Stimulated activated CD4-positive, alpha-beta T cell treated with anti-CD3 and anti-CD28 coated beads, Interleukin-1b, Interleukin-23, amount 100 ng/mL, for 4 hours (primary cell): ENCODE measurements around the gene SCGB1C1.
A peak's percentile ranks its signal among the peaks of the same experiment; 100 is the strongest.
"Not testable (repeated sequence)": the region's sequence is repeated elsewhere in the genome, so short reads cannot be mapped to it uniquely, and the experiment has no call there.

ENCODE experiments used
- DNase-seq, 2 donors: peaks; one replicate each; pipeline ENCODE4 v3.0.0-alpha.2; 2020; ENCODE audit warnings: low read depth in 2 of 2

Gene SCGB1C1

GRCh38 chr11:192674-193128 is at the start of gene SCGB1C1:
Gene SCGB1C1 (plus strand): TSS chr11:193078. CDS start chr11:193100, 22 bp downstream.
- not testable (repeated sequence) for DNase-seq

GRCh38 chr11:180242-180641 is 12.6 kb upstream of the SCGB1C1 start:
- DNase-seq = not testable (repeated sequence)

- not testable (repeated sequence) for DNase-seq
Measured at GRCh38 chr11:189200-189783, 3.6 kb upstream of the SCGB1C1 start.

- not testable (repeated sequence) for DNase-seq
Measured at GRCh38 chr11:189843-190311, 3.0 kb upstream of the SCGB1C1 start.

GRCh38 chr11:190546-190945 is 2.3 kb upstream of the SCGB1C1 start:
- DNase-seq = not testable (repeated sequence)

GRCh38 chr11:191490-192478 is 1.1 kb upstream of the SCGB1C1 start:
- DNase-seq = peak; percentile 36 to 54

- not testable (repeated sequence) for DNase-seq
Measured at GRCh38 chr11:193481-193880, 603 bp downstream of the SCGB1C1 start.

GRCh38 chr11:196786-197731 is 4.2 kb downstream of the SCGB1C1 start:
- no peak for DNase-seq

GRCh38 chr11:197741-198235 is 4.9 kb downstream of the SCGB1C1 start:
- no peak for DNase-seq

- DNase-seq = no peak
Measured at GRCh38 chr11:198236-198806, 5.4 kb downstream of the SCGB1C1 start.

GRCh38 chr11:199004-199581 is 6.2 kb downstream of the SCGB1C1 start:
- no peak for DNase-seq

GRCh38 chr11:199782-200181 is 6.9 kb downstream of the SCGB1C1 start:
- no peak for DNase-seq

- no peak for DNase-seq
Measured at GRCh38 chr11:200224-201003, 7.5 kb downstream of the SCGB1C1 start.

GRCh38 chr11:201966-202365 is 9.1 kb downstream of the SCGB1C1 start:
- no peak for DNase-seq

- no peak for DNase-seq
Measured at GRCh38 chr11:202490-202889, 9.6 kb downstream of the SCGB1C1 start.

GRCh38 chr11:203056-203944 is 10.4 kb downstream of the SCGB1C1 start:
- no peak for DNase-seq

GRCh38 chr11:203945-204586 is 11.2 kb downstream of the SCGB1C1 start:
- no peak for DNase-seq

- DNase-seq = no peak
Measured at GRCh38 chr11:204587-205109, 11.8 kb downstream of the SCGB1C1 start.
